GM19238 (cell line): ENCODE results near the gene FST.

Source experiments
- DNase-seq: peaks from one replicate; pipeline ENCODE4 v3.0.0; 2011; ENCODE audit warnings: low spot score; ENCODE audit not compliant: insufficient read length

Gene FST, protein sequence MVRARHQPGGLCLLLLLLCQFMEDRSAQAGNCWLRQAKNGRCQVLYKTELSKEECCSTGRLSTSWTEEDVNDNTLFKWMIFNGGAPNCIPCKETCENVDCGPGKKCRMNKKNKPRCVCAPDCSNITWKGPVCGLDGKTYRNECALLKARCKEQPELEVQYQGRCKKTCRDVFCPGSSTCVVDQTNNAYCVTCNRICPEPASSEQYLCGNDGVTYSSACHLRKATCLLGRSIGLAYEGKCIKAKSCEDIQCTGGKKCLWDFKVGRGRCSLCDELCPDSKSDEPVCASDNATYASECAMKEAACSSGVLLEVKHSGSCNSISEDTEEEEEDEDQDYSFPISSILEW

DNA sequence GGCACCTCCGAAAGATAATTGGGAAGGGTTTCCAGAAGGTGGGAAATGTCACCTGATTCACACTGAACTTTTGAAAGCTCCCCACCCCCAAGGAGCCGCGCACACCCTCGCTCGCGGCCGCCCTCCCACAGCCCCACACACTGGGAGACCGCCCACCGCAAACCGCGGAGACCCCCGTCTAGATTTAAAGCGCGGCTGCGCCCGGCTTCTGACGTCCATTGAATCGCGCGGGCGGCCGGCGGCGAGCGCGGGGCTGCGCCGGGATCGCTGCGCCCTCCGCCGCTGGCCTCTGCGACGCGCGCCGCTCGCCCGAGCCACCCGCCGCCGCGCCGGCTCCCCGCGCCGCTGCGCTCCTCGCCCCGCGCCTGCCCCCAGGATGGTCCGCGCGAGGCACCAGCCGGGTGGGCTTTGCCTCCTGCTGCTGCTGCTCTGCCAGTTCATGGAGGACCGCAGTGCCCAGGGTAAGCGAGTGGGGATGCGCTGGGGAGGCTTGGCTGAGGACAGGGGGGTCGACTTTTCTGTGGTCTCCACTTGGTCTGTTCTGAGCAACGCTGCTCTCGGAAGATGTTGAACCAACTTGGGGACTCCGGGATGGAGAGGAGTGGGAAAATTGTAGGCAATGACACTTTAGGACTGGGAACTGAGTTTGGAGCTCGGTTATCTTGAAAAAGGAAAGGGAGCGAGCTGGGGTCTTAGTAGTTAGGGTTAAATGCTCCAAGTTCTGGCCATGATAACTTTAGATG lies at the start of gene FST:
FST (plus strand) TSS at position 214 of the 743 bp plus-strand sequence; CDS start at position 377, 163 bp downstream.
- no peak for DNase-seq

DNA sequence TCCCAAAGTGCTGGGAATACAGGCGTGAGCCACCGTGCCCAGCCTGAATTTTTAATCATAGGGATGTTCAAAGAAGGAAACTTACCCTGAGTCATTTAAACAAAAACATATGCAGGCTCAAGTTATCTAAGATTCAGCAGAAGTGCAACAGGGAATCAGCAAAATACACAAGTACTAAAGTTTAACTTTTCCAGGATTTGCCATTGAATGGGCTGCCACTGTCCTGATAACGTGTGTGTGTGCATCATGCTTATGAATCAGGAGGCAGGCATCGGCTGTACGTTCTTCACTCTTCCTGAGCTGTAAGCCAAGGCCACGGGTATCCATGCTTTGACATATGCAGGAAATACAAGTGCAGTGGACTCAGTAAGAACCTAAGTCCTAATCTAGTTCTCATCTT lies 48.8 kb upstream of the FST start:
- no peak for DNase-seq

DNA sequence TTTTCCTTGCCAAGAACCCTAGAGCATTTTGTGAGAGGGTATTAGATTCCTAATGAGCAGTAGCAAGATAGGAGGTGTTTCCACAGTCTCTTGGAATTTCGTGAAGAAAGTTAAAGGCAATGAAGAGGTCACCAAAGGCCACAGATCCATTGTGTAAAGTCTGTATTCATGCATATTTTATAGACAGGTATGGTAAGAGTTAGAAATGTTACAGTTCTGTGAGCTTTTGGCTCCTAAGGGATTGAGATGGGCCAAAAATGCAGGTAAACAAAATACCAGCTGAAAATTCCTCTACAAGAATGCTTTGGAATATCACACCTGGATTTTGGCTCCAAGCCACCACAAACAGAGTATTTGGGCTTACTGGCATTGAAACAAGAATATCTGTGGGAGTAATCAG lies 47.4 kb upstream of the FST start:
- no peak for DNase-seq

DNA sequence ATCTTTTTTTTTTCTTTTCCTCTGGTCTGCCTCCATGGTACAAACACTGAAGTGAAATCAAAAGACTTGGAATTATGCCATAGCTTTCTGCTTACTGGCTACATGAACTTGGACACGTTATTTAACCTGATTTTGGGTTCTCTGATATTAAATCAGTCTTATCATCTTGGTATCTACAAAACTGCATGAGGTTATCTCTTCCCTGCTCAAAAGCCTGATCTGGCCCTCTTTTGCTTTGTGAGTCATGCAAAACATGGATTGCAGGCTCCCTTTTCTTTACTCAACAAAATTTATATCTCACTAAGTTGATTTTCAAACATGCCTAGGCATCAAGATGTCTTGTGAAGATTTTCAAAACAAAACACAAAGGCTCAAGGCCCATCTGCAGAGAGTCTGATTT lies 45.9 kb upstream of the FST start:
- no peak for DNase-seq

DNA sequence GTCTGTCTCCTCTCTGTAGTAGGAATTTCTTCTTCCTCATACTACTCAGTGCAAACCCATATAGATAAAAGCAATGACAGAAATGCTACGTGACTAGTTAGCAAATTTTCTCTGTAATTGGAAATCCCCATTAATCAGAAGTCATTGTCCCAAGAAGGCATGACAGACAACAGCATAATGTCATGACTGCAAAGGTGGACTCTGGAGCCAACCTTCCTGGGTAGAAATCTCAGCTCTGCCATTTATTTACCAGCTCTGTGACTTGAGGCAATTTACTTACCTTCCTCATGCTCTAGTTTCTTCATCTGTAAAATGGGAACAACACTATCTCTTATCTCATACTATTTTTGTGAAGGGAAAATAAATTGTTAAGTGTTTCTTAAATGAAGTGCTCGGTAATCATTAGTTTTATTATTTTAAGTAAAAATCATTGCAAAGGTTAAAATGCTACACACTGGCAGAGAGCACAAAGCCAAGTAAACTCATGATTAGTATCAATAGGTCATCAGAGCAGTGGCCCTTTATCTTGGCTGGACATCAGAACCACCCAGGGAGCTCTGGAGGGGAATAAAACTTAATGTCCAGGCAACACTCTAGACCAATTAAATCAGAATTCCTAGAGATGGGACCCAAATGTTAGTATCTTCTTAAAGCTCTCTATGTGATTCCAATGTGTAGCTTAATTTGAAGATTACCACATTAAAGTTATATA lies 43.8 kb upstream of the FST start:
- DNase-seq = no peak

DNA sequence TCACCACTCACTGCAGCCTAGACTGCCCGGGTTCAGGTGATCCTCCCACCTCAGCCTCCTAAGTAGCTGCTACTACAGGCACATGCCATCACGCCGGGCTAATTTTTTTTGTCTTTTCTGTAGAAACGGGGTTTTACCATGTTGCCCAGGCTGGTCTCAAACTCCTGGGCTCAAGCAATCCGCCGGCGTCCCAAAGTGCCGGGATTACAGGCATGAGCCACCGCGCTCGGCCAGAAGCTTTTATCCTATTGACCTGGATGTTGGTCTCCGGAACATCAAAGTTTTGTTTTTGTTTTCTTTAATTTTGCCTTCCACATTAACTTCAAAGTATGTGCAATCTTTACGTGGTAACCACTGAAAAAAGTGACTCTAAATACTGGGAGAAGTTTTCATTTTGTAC lies 42.4 kb upstream of the FST start:
- no peak for DNase-seq

DNA sequence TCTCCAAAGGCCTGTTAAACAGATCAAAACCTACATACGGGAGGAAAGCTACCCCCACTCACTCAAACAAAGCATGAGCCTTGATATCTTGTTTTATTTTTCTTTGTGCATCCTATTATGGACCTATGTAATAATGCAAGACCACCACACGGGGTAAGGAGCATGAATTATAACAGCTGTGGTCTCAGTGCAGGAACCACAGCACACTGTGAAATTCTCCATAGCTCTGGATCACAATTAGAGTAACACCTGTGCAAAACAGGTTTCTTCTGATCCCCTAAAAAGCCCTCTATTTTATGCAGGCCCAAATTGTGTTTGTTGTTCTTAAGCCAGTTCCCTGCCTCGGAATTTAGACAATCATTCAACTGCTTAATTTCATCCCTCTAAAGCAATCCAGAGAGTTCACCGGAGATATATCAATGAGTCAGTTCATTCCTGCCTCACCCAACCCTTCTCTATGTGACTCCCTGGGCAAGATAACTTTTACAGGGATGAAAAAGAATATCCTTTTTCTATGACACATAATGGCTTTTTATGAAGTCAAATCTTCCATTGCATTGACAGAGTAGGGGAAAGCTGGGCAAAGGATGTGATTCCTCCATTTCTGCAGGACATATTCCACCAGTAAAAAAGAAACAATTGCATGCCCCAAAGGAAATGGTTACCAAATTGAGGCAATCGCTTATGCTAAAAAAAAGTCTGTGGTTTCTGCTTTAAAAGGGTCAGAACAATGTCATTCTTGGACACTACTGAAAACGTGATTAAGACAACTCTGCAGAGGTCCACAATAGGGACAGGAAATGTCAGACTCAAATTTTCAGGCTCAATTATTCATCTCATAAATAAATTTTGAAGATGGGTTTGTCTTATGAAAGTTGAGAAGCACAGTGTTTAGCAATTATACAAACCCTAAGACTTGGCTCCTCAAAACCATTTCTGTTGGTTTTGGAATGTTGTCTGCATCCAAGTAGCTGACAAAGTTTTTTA lies 41.6 kb upstream of the FST start:
- no peak for DNase-seq

DNA sequence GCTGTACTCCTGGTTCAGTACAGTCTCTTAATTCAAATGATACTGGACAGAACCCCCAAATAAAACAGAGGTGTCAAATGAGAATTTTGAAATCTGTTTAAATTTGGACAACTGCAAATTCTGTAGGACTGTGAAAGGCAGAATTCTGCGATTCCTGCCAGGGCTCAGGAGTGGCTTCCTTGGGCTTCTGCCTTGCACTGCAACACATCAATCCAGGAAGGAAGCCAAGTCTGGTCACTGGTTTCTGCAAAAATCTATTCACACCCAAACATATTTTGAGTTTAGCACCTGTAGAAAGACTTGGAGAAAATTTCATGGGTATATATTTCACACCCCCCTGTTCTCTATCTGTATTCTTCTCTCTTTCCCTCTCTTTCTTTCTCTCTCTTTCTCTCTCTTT lies 37.5 kb upstream of the FST start:
- DNase-seq = no peak

DNA sequence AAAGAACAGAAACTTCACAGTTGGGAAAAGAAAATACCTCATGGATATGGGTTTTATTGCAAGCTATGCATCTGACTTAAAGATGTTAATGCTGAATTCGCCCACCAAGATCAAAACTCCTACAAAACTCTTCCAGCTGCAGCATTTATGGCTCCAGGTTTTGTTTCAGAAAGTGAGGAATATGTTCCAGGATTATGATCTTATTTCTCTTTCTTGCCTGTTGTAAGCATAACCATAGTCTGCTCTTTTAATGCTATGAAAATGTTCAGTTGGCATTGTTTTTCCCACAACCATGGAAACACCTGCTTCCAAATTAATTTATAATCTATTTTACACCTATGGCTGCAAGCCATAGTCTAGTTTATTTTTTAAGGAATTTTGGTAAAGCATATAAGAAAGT lies 34.9 kb upstream of the FST start:
- no peak for DNase-seq

DNA sequence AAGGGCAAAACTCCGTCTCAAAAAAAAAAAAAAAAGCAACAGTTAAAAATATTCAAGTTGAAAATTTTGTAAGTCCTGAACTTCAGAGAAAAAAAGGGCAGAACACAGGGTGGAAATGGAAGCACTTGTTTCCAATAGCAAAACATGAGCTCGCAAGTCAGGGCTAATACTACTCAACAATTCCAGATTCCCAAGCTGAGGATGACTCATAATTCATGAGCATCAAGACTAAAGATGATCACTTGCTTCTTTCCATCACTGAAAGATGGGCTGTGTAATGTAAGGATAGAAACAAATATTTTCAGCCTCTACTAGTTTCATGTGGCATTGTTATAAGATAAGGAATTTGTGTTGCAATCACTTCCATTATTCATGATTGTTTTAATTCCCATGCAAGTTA lies 33.5 kb upstream of the FST start:
- no peak for DNase-seq

DNA sequence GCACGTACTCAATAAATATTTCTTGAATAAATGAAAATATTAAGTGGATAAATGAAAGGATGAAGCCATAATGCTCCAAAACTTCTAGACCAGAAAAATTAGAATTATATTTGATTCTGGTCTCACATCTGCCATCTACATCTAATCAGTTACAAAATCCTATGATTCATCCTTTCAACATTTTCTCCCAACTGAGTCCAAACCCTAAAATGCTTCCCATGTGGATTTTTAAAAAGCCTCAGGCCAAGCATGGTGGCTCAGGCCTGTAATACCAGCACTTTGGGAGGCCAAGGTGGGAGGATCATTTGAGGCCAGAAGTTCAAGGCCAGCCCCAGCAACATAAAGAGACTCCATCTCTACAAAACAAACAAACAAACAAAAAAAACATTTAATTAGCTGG lies 31.6 kb upstream of the FST start:
- no peak for DNase-seq

DNA sequence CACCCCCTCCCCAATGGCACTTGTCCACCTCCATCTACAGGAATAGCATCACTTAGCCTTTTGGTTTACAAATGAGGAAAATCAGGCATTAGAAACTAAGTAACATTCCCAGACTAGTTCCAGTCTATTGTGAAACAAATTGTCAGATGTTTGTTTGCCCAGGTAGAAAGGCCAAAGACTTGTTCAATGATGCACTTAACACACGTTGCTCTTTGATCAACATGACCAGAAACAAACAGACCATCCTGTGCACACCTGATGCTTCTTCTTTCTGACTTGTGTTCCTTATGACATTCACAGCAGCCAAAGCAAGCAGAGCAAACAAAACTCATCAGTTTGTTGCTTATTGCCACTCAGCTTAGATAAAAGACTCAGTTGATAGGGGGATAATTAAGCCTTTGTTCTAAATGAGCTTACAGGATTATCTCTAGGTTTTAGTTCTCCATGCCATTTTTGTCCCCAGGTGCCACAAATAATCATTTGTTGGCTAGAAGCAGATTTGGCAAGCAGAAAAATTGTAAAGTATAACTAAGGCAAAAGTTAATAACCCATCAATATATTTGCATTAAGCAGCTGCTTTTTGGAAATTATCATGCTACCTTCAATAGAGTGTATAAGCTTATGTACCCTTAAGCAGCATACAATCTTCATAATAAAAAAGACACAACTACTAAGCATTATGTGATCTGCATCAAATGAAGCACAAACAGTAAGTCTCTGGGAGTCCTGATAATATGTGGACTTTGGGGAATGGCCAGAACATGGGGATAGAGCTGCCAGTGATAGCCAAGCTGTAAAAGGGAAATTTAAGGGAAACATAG lies 26.3 kb upstream of the FST start:
- DNase-seq = no peak

DNA sequence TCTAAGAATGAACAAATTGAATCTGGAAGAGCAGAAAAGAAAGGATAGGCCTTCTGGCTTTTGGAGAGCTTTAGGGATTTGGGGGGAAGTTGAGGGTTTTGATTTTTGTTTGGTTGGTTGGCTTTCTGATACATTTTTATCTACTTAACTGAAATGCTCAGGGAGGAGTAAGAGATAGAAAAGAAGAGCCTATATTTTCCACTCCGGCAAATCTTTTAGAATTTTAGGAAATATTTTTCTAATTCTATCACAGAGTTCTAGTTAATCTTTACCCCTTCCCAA lies 25.8 kb upstream of the FST start:
- no peak for DNase-seq

DNA sequence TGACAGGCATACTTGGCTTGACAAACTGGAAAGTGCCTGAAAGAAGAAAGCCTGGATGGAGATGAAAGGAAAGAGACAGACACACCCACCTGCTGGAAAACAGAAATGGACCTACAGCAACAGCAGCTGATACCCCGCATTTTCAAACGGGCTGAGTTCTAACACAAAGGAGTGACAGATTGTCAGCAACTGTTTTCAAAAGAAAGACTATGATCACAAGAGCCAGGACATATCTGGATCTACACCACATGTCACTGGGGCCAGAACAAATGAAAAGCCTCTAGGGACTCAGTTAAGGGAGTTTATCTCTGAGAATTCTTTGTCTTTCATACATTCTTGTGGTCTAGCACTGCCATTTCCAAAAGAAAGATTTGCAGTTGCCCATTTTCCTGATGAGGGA lies 24.1 kb upstream of the FST start:
- no peak for DNase-seq

DNA sequence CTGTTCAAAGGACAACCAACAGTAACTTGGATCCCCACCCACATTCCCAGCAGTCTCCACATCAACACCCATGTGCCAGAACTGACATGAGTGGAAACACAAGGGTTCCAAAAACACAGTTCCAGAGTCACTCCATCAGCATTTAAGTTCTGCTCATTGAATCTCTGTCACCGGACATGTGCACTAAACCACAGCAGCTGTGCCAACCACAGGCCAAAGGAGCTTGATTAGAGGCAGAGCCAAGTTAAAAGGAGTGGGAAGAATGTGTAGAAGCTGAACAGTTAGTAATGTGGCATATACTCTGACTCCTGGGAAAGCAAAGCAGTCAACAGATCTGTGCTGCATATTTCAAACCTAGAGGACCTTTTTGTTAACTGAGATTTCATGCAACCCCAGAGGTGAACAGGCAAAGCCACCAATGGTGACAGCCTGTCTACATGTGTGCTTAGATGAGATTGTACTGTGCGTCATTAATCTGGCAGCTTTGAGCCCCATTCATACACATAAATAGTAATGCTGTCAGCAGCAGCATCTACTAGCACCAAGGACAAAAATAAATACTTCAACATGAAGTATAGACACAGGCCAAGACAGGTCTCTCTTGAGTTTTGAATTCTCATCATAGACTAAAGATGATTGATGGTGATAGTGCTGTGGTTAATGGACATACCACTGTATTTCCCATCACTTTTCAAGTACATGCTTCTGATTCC lies 16.4 kb upstream of the FST start:
- no peak for DNase-seq

DNA sequence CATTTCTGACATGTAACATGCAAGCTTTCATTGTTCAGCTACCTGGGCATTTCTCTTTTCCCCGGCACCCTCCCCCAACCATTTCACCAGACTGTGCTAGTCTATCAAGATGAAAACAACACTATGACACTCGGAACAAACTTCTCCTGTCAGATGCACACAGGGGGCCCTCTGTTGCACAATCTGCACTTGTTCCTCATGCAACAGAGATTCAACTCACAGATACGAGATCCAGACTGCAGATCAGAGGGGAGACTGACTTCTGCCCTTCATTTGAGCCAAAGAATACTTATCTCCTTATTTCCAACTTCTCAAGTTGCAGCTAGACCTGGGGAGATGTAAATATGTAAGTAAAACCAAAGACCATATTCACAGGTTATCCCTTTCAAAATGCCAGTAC lies 15.7 kb upstream of the FST start:
- DNase-seq = no peak

DNA sequence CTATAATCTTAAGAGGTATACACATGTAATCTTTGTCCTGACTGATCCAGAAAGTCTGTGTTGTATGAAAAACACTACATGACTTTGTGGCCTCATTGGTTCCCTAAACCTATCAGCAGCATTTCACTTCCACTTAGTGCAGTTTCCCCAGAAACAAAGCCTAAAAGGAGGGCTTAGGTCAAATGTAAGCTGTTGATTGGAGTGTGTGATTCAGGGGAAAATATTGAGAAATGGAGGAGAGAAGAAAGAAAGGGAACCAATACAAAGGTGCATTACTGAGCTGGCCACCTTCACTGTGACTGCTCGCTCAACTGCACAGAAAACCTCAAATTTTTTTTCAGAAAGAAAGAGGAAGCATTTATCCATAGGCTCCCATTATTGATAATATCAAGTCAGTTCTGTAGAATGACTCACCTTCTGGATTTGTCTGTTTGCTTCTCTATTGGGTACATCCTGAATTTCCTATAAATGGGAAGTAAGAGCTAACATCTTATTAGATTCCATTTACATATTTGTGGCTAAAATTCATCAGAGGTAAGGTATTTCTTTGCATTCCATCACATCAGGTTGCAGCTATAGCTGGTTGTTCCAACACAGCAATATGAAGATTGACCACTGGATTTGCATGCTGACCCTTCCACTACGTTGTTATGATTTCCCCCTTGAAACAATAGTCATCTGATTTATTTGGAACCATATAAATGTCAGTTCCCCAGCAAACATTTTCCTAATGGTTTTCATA lies 10.3 kb upstream of the FST start:
- DNase-seq = no peak

DNA sequence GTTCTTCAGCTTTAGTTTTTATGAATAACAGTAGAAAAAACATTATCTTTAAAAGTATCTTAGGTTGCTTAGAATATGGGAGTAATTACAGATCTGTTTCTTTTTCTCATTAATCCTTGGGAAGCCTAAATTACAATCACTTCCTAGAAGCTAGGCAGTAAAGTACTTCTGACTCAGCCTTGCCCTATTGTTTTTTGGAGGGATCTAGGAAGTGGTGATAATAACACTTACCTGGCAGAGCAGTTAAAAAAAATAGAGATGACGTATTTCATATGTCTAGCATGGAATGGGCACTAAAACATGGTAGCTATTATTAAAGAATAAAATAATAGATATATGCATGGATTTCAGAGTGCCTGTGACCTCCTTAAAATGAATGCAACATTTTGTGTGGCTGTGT lies 8.2 kb upstream of the FST start:
- no peak for DNase-seq
